GM18951 (cell line): ENCODE data around the gene ZFHX3.

Experiments
- POLR2A ChIP-seq: IDR thresholded peaks from 4 replicates; pipeline ENCODE4 v1.6.1; 2011; ENCODE audit warnings: mild to moderate bottlenecking; ENCODE audit not compliant: insufficient read length, insufficient read depth; ENCODE audit errors: extremely low read depth
- in situ Hi-C: fragments of 300-500 bp; cut with MboI; formaldehyde crosslinking; loops from one replicate; pipeline ENCODE4 v1.12.0; 2022; ENCODE audit warnings: low sequenced_read_pairs, mixed read lengths, inconsistent platforms; ENCODE audit not compliant: unreplicated experiment

Gene ZFHX3

DNA sequence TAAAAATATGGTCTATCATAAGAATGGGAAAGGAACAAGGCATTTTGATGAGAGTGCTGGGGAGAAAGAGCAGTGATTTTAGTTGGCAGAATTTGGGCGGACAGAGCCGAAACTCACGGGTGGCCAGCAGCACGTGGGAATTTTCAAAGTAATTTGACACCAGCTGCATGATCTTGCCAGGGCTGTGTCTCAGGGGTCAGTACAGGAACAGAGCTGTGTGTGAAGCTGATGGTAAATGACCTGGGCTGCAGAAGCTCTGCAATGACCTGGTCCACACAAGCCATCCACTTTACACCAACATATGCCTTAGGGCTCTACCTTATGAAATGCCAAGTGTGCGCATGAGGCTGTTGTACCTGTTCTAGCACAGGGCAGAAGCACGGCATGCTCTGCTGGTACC is 112.0 kb downstream of the ZFHX3 start:
- in situ Hi-C loops = no loop called here

DNA sequence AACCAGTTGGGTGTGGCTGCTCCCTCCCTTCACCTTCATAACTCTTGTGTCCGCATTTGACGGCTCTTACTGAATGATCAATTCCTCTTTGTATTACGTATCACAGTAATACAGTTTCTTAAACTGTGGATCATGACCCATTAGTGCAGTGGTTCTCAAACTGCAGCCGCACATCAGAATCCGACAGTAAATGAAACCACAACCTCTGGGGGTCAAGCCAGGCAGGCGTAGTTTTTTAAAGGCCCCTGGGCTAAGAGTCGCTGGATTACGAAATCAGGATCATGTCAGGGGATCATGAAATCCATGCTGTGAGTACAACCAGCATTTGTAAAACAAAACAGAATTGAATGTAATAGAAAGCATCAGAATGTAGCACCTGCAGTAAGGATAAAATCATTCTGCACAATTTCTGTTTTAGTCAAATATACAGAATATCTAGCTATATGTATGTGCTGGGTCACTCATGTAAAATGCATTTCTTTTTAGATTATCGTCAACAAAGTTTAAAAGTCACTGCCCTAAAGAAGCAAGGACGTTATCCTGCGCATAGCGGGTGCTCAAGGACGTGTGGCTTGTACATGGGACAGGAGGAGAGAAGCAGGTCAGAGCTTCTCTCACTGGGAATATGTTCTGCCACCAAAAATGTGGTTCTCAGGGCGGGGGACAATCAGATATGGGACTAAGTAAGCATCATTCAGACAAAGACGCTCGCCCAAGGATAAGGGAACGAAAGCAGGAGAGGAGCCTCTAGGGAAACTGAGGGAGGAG is 113.1 kb downstream of the ZFHX3 start:
- in situ Hi-C loops = no loop called here
- no peak for TF ChIP-seq POLR2A

More for the DNA sequence above, 112.0 kb downstream of the ZFHX3 start:
- no peak for TF ChIP-seq POLR2A

DNA sequence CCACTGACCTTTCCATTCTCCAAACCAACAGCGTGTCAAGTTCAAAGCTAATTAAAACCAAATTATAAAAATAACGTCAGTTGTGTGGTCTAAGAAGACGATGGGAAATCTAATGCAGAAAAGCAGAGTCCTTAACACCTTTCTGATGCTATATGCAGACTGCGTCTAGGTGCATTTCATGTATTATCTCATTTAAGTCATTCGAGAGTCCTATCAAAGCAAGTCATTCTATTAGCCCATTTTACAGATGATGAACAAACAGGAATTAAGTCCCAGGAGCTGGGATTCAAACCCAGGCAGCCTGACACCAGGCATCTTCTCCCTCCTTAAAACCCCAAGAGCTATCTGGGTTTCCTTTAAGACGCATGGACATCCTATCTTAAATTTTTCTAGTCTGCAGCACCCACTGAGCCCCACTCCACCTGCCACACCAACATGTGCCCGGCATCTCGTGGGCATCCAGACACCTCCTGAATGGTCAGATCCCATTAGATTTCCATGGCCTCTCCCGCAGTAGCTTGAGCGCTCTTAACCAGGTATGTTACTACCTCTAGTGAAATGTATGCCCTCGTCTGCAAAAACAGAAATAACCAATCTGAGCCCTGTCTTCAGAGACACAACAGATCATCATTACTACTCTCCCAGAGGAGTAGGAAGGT is 115.1 kb downstream of the ZFHX3 start:
- no peak for TF ChIP-seq POLR2A
- in situ Hi-C loops = no loop called here

DNA sequence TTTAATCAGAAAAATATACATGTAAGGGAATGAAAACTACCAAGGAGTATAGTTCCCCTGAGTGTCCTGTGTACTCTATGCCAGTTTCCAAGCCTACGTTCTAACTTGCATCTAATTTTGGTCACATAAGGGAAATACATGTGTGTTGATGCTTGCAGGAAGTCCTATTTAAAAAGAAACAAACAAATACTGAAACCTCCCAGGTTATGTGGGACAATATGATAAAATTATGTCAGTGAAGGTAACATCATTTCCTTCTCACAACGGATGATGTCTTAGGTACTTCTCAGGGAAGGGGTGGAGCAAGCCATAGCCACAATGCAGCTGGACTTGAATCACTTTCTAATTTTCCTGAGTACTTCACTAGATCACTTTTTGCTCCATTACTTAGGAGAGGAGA is 115.9 kb downstream of the ZFHX3 start:
- in situ Hi-C loops = no loop called here

DNA sequence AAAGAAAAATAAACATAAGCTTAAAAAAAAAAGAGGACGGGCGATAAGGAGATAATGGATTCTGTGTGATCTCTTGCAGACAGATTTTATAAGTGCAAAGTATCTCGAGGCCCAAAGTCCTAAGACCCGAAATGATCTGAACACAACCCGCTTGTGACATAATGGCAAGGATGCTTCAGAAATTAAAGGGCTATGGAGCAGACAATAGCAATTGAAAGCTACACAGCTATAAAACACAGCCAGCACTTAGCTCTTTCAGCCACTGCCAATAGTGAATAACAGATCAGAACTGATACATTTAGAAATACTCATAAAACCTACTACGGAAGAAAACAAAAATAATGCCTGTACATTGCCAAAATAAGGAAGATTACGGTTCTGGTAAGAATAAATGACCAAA is 117.5 kb downstream of the ZFHX3 start:
- TF ChIP-seq POLR2A = no peak
- in situ Hi-C loops = no loop called here

More for the DNA sequence above, 115.9 kb downstream of the ZFHX3 start:
- no peak for TF ChIP-seq POLR2A

- in situ Hi-C loops = no loop called here
- no peak for TF ChIP-seq POLR2A
Measured at GRCh38 chr16:72928090-72928981, 119.6 kb downstream of the ZFHX3 start.

DNA sequence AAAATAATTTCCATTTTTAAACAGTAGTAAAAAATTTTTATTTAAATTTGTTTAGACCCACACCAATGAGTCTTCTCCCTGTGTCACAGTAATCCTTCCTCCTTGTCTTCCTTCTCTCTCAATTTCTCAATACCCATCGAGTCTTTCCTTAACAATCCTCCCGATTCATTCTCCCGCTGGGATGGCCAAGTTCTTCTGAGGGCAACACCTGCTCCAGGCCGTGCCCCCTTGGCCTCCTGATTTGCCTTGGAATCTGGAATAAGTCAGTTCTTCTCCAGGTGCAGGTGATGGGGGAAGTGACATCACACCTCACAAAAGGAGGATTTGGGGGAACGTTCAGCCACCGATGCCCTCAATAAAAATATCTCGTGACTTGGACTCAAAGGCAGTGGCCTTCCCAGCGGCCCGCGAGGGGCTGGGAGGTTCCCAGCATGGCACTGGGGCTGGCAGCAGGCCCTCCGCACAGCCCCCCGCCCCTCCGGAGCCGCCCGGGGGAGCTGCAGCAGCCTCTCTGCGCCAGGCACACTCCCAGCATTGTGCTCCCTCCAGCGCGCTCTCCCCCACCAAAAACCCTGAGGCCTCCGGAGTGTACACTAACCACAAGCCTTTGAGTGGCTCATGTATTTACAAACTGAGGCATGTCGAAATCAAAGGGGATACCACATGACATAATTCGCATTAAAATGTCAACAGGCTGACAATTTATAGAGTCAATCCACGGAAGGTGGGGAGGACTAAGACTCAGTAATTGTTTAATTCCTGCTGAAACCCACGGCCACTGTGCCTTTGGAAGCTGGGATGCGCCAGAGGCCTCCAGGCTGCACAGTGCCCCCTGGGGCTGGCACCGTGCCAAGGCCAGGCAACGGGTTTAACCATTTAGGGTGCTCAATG is 120.5 kb downstream of the ZFHX3 start:
- no peak for TF ChIP-seq POLR2A
- in situ Hi-C loops = no loop called here

DNA sequence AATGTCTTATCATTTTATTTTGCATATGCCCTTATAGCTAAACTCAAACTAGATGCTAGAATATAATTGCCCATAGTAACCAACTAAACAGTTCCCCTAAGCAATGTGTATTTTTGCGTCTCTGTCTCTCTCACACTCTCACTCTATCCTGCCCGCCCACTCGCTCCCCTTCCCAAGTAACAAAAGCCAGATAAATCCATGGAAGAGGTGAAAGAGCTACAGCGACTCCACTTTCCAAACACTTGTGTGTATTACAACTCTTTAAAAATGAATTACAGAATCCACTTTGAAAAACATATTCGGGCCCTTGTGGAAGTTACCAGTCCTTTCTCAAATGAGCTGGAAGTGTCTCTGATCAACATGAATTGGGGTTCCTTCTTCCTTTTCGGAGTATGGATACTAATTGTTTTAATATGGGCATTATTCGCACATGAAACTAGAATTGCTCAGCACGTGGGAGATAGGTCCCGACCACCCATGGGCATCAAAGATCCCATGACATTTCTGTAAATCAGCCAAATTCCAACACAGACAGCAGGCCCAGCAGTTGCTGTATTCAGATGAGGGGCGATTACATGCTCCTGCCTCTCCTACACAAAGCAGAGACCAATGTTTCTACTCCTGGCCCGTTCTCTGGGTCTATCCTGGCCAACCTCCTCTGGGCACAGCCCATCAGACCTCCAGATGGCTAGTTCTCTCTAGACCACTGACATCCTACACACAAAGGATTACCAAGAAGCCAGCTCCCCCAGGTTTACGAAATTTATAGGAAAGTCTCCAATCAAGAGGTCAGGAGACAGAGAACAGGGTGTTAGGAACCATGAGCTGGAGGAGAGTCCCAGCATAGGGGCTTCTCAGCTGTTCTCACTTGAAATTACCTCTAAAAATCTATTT is 121.5 kb downstream of the ZFHX3 start:
- in situ Hi-C loops = no loop called here
- TF ChIP-seq POLR2A = no peak

DNA sequence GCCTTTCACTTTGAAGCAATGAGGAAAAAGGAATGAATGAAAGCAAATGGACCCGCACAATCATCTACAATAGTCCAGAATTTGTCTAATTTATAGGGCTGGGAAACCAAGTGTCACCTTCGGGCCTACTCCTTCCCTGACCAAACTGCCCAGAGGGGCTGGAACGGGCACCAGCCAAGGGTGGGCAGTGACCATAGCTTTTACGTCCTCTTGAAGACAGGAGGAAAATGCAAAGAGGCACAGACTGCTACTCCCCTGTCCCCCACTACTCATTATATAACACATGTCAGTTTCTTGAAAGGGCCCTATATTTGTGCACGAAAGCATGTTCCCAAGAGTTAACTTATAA is 122.3 kb downstream of the ZFHX3 start:
- in situ Hi-C loops = no loop called here
- no peak for TF ChIP-seq POLR2A

DNA sequence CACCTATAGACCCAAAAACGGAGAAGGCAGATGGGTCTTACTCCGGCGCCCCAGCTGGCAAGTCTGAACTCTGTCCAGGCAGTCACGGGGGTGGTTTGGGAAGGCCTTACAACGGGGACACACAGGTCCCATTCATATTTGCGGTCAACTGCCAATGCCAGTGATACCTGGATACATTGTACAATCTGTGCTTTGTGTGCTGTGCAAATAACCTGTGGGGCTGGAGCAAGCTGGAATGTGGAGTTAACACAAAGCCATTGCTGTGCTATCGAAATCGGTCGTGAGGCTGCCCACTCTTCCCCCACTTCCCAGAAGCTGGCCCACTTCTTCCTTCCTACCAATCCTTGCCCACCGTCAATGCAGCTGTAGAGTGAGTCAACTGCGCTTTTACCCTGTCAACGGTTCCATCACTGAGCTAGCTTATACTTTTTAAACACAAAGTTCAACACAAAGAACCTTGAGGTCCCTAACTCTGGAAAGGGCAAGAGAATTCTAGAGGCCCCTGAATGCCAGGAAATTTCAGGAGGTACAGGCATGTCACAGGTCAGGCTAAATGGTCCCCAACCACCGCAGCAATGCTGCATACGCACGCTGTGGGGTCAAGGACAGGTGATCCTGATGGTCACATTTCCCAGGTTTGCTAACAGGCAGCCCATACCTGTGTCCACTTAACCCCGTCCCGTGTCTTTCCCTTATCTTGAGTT is 122.8 kb downstream of the ZFHX3 start:
- in situ Hi-C loops = no loop called here
- no peak for TF ChIP-seq POLR2A

- in situ Hi-C loops = no loop called here
- no peak for TF ChIP-seq POLR2A
Measured at GRCh38 chr16:72924537-72924926, 123.4 kb downstream of the ZFHX3 start.
